HepG2 (cell line): ENCODE results near the gene HPCAL1. TPM values are rescaled to one million over a fixed set of nuclear protein-coding genes. Genes with fewer than 3 reads are reported as not detected.

Source experiments
- ATAC-seq: fragments of 200-7000 bp; cut with Tn5 transposase; 3 replicates; pipeline ENCODE4 v1.9.1; 2020; ENCODE audit warnings: mild to moderate bottlenecking, moderate library complexity
- BruUV-seq: library from RNA; stranded (reverse); fragments of 400-500 nt; replicated peaks from 2 replicates; lab custom pipeline; 2021; lab: Mats Ljungman, UMichigan
- CTCF ChIA-PET: fragments of 300-600 bp; formaldehyde crosslinking; extraction: SDS; loops from one replicate; lab custom pipeline; 2021; ENCODE audit warnings: low total read pairs, inconsistent platforms, low intra/inter-chr PET ratio; lab: Yijun Ruan, JAX
- POLR2A ChIA-PET: fragments of 350-600 bp; sonication (Branson Sonifier 250); formaldehyde crosslinking; loops from one replicate; lab custom pipeline; 2020; ENCODE audit warnings: antibody characterized with exemption, inconsistent platforms; lab: Yijun Ruan, JAX
- DNase-seq: peaks from one replicate; pipeline ENCODE4 v3.0.0-alpha.2; 2015; ENCODE audit warnings: low spot score
- FAIRE-seq: peaks from 3 replicates; lab custom pipeline; 2011; peaks lifted over from hg19 to GRCh38; lab: Jason Lieb, UNC
- H2AFZ ChIP-seq: one replicate; pipeline ENCODE4 v1.6.1; 2011; ENCODE audit warnings: low read length, inconsistent platforms
- H3K27ac ChIP-seq: fragments of 300-600 bp; 3 replicates; pipeline ENCODE4 v1.8.0; 2011; ENCODE audit warnings: mixed run types, mild to moderate bottlenecking, mixed read lengths, low read length, inconsistent platforms; ENCODE audit not compliant: insufficient read depth; ENCODE audit errors: extremely low read length
- H3K27me3 ChIP-seq, 2 experiments: fragments of 200-600 bp in 1 of 2; 2 replicates in 1 of 2; 3 replicates in 1 of 2; pipeline versions ENCODE4 v1.6.0 to v1.8.0; 2011; ENCODE audit warnings: low read length in 2 of 2, mild to moderate bottlenecking in 2 of 2, moderate library complexity in 2 of 2, inconsistent platforms in 1 of 2; ENCODE audit not compliant: insufficient read depth in 2 of 2, control insufficient read depth in 1 of 2
- H3K36me3 ChIP-seq, 2 experiments: fragments of 200-600 bp in 1 of 2; replicated peaks in 1 of 2; 2 replicates in 1 of 2; 3 replicates in 1 of 2; pipeline versions ENCODE4 v1.5.1 to v1.8.0; 2011; ENCODE audit warnings: low read length in 2 of 2, inconsistent platforms in 1 of 2; ENCODE audit not compliant: insufficient read depth in 2 of 2, control insufficient read depth in 1 of 2
- H3K4me1 ChIP-seq: 2 replicates; pipeline ENCODE4 v1.5.1; 2012; ENCODE audit warnings: low read length, inconsistent platforms; ENCODE audit not compliant: insufficient read depth
- H3K4me2 ChIP-seq: 2 replicates; pipeline ENCODE4 v1.6.0; 2011; ENCODE audit warnings: low read depth, low read length, inconsistent platforms
- H3K4me3 ChIP-seq, 3 experiments: fragments of 200-600 bp in 1 of 3; sonication (generic), shearing (Covaris generic) in 1 of 3; replicated peaks in 1 of 3; 2 replicates each; pipeline ENCODE4 v1.5.1; 2011 to 2016; ENCODE audit warnings: low read length in 3 of 3, inconsistent platforms in 2 of 3, low read depth in 2 of 3, mild to moderate bottlenecking in 2 of 3, control low read depth in 1 of 3, mixed read lengths in 1 of 3; ENCODE audit not compliant: insufficient read depth in 1 of 3
- H3K79me2 ChIP-seq: one replicate; pipeline ENCODE4 v1.6.1; 2011; ENCODE audit warnings: low read length, inconsistent platforms; ENCODE audit not compliant: insufficient read depth
- H3K9ac ChIP-seq: 2 replicates; pipeline ENCODE4 v1.6.0; 2011; ENCODE audit warnings: mild to moderate bottlenecking, low read depth, low read length, inconsistent platforms; ENCODE audit not compliant: insufficient read depth
- H3K9me3 ChIP-seq: 2 replicates; pipeline ENCODE4 v1.5.1; 2012; ENCODE audit warnings: mild to moderate bottlenecking, low read length
- H4K20me1 ChIP-seq: 2 replicates; pipeline ENCODE4 v1.6.0; 2011; ENCODE audit warnings: inconsistent platforms, mild to moderate bottlenecking, low read length, moderate library complexity; ENCODE audit not compliant: insufficient read depth
- ARID5B ChIP-seq: IDR thresholded peaks from 2 replicates; pipeline ENCODE4 v1.4.0; 2020; ENCODE audit warnings: mild to moderate bottlenecking, missing genetic modification reagents
- ATF6 ChIP-seq: sonication (generic); formaldehyde crosslinking; conservative IDR thresholded peaks from 2 replicates; pipeline ENCODE4 v1.4.0; 2020; ENCODE audit warnings: missing genetic modification reagents
- CTCF ChIP-seq: sonication (generic); formaldehyde crosslinking; IDR thresholded peaks from 2 replicates; pipeline ENCODE4 v1.5.0; 2020; ENCODE audit warnings: mild to moderate bottlenecking, missing genetic modification reagents, moderate library complexity
- IRF9 ChIP-seq: sonication (generic); formaldehyde crosslinking; IDR thresholded peaks from 2 replicates; pipeline ENCODE4 v1.8.0; 2022; ENCODE audit warnings: missing genetic modification reagents, mild to moderate bottlenecking, borderline replicate concordance
- PAWR ChIP-seq: sonication (generic); formaldehyde crosslinking; IDR thresholded peaks from 2 replicates; pipeline ENCODE4 v1.4.0; 2020; ENCODE audit warnings: missing genetic modification reagents, mild to moderate bottlenecking, borderline replicate concordance
- SMC3 ChIP-seq: IDR thresholded peaks from 2 replicates; pipeline ENCODE4 v1.6.1; 2011; ENCODE audit warnings: low read length, improper control_type of control experiment
- STAG1 ChIP-seq: sonication (generic); formaldehyde crosslinking; IDR thresholded peaks from 2 replicates; pipeline ENCODE4 v1.4.0; 2020; ENCODE audit warnings: missing genetic modification reagents
- WGBS: methylation state at CpG from one replicate; pipeline ENCODE4 v1.1.6; 2017; ENCODE audit warnings: low lambda C conversion rate; 5-methylcytosine and 5-hydroxymethylcytosine counted together
- in situ Hi-C: cut with HindIII; loops from 2 replicates; pipeline ENCODE4 v1.10.0; 2017; ENCODE audit warnings: low pct_unique_long_range_greater_than_20kb; ENCODE audit not compliant: extremely low pct_ligation_motif_present
- intact Hi-C: fragments of 100-400 bp; cut with micrococcal nuclease; formaldehyde crosslinking; loops from one replicate; pipeline ENCODE4 v1.10.0; 2022; ENCODE audit not compliant: unreplicated experiment
- polyA plus RNA-seq, 8 experiments: library from polyadenylated mRNA; depleted of rRNA in 3 of 8; stranded (reverse) in 7 of 8; unstranded in 1 of 8; fragments of >200 nt; fragmentation: Illumina TruSeq in 4 of 8; extraction: Trizol in 4 of 8; gene quantifications; 2 replicates each; pipeline versions ENCODE4 v1.2.1 to v1.2.3, GENCODE V29; 2011 to 2016; ENCODE audit warnings: low read depth in 4 of 8, missing spikeins in 1 of 8, mixed read lengths in 1 of 8; ENCODE audit not compliant: insufficient read depth in 1 of 8
- total RNA-seq, 5 experiments: library from RNA; depleted of rRNA; stranded (reverse); fragments of >200 nt; fragmentation: Illumina TruSeq; extraction: Trizol; gene quantifications; 2 replicates each; pipeline ENCODE4 v1.2.3, GENCODE V29; 2016; ENCODE audit warnings: low read depth in 1 of 5

Gene HPCAL1
- total and polyA plus RNA-seq, 2 of the 13 experiments (the other 11 are each of a cell fraction or from before 2014, with no cell fraction given): 29.5 to 29.9 TPM

- ATAC-seq: peak; percentile 62
- H3K36me3 ChIP-seq: no peaks in the 10 kb centered on the region
- POLR2A ChIA-PET: interaction anchor here (0.6 to 1.1 kb wide), 2 partner anchors 9 to 18 kb away, joined by 3 to 7 read pairs; no protein-coding TSS in a partner anchor
- no peak for TF ChIP-seq PAWR
- peak; percentile 34 for TF ChIP-seq STAG1 (CRISPR knock-in tag)
- no peak for TF ChIP-seq ARID5B (CRISPR knock-in tag)
- no peak for TF ChIP-seq IRF9 (CRISPR knock-in tag)
- no peak for TF ChIP-seq ATF6 (CRISPR knock-in tag)
- TF ChIP-seq CTCF (CRISPR knock-in tag): peak; percentile 51
- TF ChIP-seq SMC3: 0 out of 2 replicates have a peak, but pooled peaks have one; percentile 7
- TF ChIP-seq, all 625 proteins: peak for 3
- in situ Hi-C loops (no loop called here), intact Hi-C loops (loop anchor here (10.0 kb wide), 1 partner anchor 198 kb away; no protein-coding TSS in a partner anchor)
- H4K20me1 ChIP-seq: no peaks in the 10 kb centered on the region
- H3K4me2 ChIP-seq: no peak overlapping the region
- no TSS peak for BruUV-seq
- CTCF ChIA-PET: no interaction called here
- H3K9me3 ChIP-seq: no peaks in the 10 kb centered on the region
- no peak overlapping the region for H3K9ac ChIP-seq
- H3K79me2 ChIP-seq: no peaks in the 10 kb centered on the region
- no peak for FAIRE-seq
- H2AFZ ChIP-seq: no peak overlapping the region
- DNase-seq: no peak
- no peak overlapping the region for H3K27ac ChIP-seq
- H3K4me3 ChIP-seq: no peak overlapping the region
- H3K27me3 ChIP-seq: peaks cover 5 to 53% of the 10 kb centered on the region in 2 experiments; a peak in 4 of 5 replicates
- peaks cover 8% of the 10 kb centered on the region; the same call in 1 of the 2 replicates for H3K4me1 ChIP-seq
- WGBS: 32% methylated on average over 11 of the region's 11 CpGs
Measured at GRCh38 chr2:10466801-10467200, 164.1 kb downstream of the HPCAL1 start.
